COR-L47 (cell line): ENCODE measurements around the gene RSPH6A.
A peak's percentile ranks its signal among the peaks of the same experiment; 100 is the strongest.

Experiments used
- DNase-seq: peaks from one replicate; lab custom pipeline; 2025; lab: John Stamatoyannopoulos, UW

RSPH6A gene

DNA sequence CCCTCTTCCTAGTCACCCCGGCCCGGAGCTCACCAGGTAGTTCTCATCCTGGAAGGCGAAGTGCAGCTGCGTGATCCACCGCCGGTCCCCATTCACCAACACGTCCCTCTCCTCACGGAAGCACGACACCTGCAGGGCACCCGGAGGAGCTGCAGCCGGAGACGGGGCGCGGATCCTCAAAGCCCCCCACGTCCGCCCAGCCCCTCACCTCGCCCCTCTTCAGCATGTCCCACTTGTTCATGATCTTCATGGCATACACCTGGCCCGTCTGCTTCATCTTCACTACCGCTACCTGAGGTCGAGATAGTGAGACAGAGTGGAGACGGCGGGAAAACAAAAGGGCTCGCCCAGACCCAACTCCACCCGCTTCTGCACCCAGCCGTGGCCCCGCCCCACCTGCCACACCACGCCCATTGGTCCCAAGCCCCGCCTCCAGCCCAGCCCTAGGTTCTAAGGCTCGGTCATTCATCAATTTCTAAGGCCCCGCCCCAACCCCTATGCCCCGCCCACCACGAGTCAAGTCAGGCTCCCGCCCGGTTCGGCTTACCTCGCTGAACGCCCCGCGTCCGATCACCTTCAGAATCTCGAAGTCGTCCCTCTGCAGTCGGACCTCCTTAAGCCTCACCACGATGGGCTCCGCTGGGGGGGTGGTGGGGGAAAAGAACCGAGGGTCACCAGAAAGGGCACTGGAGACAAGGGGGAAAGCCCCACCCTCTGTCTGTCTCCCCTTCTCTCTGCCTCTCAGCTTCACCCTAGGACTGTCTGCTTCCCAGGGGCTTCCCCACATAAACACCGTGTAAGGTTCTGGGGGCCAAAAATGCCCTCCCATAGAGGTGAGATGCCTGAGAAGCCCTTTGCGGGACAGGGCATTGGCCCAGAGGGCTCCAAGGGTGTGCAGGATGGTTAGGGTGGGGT is 35.6 kb downstream of the RSPH6A start:
- DNase-seq: peak; percentile 35

DNA sequence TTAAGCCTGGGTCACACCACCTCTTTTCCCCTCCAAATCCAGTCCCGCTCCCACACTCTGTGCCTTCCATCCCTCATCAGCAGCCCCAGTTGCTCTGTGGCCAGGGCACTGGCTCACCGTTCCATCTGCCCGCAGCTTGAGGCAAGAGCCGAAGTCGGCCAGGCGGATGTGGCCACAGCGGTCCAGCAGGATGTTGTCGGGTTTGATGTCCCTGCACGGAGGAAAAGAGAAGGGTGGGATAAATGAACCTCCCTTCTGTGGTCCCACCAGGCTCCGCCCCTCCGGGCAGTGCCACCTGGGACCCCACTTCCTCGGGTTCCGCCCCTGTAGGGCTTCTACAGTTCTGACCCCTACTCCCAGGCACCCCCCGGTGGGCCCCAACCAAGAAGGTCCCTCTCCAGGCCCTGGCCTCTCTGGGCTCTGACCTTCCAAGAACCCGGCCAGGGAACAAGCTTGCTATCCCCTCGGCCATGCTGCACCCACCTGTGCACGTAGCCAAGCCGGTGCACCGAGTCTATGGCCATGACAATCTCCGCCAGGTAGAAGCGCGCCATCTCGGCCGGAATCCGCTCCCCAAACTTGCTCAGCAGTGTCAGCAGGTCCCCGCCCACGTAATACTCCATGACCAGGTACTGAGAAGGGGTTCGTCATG is 37.0 kb downstream of the RSPH6A start:
- no peak for DNase-seq

DNA sequence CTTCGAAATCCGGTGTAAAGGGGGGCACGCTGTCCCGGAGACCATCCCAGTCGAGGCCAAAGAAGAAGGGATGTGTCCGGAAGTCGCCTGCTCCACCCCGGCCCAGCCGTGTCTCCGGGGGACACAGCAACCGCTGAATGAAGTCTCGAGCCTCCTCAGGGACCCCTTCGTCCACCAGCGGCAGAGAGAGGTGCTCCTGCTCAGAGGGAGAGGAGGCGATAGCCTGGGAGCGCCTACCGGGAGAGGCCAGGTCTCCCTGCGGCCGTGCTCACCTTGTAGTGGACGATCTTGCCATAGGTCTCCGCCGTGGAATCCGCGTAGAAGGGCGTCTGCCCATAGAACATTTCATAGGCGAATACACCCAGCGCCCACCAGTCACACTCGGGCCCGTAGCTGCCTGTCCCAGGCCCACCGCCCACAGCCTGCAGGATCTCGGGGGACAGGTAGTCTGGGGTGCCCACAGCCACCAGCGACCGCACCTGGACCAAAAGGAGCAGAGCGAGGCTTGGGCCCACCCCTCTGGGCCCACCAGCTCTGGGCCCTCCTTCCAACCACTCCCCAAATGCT is 37.6 kb downstream of the RSPH6A start:
- DNase-seq: no peak

DNA sequence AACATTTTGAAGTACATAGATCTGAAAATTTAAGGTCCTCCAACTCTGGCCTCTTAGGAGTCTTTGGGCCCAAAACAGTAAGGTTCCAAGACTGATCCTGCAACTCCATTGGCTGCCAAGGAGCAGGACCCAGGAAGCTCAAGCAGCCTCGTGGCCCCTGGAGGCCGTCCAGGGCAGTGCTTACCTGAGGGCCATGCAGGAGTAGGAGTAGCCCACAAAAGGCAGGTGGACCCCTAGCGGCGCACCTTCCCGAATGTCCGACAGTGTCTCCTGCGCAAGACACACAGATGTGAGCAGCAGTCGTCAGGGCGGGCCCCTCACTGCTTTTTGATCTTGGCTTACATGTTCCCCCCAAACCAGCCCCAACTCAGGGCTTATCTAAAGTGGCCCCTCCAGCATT is 40.3 kb downstream of the RSPH6A start:
- no peak for DNase-seq

- no peak for DNase-seq
Observed at GRCh38 chr19:45773384-45773783, 41.7 kb downstream of the RSPH6A start.

DNA sequence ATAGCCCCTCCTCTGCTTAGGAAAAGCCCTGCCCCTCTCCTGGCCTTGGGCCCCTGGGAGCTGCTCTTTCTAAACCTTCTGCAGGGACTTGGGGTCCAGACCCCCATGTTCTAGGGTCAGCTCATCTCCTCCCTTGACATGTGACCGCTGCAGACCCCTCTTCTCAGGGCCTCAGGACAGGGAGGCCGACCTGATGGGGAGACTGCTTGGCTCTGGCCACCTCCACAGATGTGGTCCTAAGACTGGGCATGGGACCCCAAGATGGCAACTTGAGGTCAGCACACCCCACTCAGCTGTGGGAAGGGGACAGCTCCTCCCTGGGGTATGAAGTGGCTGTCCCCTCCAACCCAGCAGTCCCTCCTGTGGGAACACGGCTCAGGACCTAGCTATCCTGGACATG is 42.2 kb downstream of the RSPH6A start:
- DNase-seq: no peak

- no peak for DNase-seq
Observed at GRCh38 chr19:45772130-45772840, 42.8 kb downstream of the RSPH6A start.

DNA sequence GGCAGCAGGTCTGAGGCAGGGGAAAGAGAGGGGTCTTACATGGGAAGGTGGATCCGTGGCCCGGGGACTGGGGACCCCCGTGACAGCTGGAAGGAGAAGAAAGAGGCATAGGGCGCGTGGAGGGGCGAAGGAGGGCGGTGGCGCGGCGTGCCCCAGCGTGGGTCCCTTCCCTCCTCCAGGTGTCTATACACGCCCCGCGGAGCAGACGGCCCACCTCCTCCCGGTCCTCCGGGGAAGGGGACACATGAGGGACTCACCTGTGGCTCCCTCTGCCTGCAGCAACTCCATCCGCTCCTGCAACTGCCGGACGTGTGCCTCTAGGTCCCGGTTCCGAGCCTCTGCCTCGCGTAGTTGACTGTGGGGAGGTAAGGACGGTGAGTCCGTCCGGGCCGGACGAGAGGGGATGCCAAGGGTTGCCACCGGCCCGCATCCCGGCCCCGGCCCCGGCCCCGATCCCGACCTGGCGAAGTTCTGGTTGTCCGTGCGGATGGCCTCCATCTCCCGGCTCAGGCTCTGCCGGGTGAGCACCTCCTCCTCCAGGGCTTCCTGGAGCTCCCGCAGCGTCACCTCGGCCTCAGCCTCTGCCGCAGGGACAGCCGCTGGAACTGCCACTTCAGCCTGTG is 43.7 kb downstream of the RSPH6A start:
- DNase-seq: no peak

GRCh38 chr19:45770192-45771101 is 44.7 kb downstream of the RSPH6A start:
- DNase-seq: peak; percentile 97

- no peak for DNase-seq
Observed at GRCh38 chr19:45769821-45770191, 45.3 kb downstream of the RSPH6A start.

DNA sequence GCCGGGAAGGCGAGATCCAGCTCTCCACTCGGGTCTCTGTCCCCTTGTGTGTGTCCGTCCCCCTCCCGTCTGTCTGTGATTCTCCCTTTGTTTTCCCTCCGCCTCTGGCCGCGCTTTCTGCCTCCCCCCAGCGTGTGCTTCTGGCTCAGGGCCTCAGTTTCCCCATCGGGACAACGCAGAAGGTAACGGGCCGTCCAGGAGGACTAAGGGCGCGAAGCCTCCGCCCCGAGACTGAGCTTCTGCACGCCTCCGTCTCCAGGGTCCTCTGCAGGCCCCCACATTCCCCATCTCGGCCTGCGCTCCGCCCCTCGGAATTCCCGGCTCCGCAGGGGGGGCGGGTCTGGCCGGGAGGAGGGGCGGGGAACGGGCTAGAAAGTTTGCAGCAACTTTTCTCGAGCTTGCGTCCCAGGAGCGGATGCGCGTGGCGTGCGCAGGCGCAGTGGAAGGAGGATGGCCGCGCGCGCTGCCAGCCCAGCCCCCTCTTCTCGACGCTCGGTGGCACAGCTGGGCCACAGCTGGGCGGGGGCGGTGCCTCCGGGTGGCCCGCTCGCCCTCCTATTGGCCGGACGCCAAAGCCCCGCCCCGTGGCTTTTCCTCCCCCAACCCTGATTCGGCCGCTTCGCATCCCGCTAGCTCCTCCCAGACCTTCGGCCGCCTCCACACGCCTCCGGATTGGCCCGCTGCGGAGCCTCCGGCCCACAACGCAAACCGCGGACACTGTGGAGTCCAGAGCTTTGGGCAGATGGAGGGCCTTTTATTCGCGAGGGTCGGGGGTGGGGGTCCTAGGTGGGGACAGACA is 45.9 kb downstream of the RSPH6A start, which contains the start of gene SIX5:
Gene SIX5, minus strand, starts transcription at position 269 of the 799 bp plus-strand sequence. CDS start 408 bp downstream, outside the sequence.
- peak; percentile 95 for DNase-seq

GRCh38 chr19:45768655-45768983 is 46.5 kb downstream of the RSPH6A start:
- no peak for DNase-seq

DNA sequence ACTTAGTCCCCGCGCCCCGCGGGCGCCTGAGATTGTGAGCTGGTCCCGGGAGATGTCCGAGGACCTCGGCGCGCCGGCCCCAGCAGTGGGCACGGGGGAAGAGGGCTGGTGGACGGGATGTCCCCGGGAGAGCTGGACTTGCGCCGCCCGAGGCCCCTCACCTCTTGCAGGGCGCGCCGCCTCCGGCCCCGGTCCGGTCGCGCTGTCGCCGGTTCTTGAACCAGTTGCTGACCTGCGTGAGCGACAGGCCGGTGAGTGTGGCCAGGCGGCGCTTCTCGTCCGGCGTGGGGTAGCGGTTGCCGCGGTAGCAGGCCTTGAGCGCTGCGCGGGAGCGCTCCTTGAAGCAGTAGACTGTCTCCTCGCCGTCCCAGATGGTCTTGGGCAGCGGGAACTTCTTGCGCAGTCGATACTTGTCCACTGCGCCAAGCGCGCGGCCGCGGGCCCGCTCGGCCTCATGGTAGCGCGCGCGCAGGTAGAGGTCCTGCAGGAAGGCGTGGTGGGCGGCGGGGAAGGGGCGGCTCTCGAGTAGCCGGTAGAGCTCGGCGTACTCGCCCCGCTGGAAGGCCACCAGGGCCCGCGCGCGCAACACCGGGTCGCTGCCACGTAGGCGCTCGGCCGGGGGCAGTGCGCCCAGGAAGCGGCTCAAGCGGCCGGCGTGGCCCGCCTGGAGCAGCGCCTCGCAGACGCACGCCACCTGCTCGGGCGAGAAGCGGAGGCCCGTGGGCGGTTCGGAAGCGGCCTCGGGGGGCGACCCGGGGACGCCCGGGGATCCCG is 47.0 kb downstream of the RSPH6A start:
- peak; percentile 24 for DNase-seq

- DNase-seq: no peak
Observed at GRCh38 chr19:45767410-45767880, 47.7 kb downstream of the RSPH6A start.

GRCh38 chr19:45766869-45767346 is 48.2 kb downstream of the RSPH6A start:
- DNase-seq: no peak

DNA sequence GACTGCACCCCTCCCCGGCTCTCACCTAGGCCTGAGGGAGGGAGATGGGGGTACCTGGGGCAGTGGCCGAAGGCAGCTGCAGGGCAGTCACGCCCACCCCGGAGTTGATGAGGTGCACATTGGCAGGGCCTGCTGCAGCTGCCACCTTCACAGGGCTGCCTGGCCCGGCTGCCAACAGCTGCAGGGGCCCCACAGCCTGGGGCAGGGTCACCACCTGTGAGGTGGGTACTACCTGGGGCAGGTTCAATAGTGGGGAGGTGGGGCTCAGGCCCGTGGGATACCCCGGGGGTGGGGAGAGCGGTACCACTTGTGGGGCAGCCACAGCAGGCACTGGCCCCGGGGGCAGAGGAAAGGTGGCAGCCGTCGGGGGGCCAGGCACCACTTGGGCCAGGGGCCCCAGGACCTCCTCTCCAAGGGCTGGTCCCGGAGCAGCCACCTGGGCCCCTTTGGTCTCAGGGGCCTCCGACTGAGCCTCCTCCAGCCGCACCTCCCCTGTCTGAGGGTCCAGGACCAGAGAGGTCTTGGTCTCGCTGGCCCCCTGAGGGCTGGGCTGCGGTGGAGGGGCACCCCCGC is 48.7 kb downstream of the RSPH6A start:
- no peak for DNase-seq

- DNase-seq: no peak
Observed at GRCh38 chr19:45765702-45766295, 49.3 kb downstream of the RSPH6A start.
